HG03108 (cell line): ENCODE data around the gene TNFAIP8.
A peak's percentile ranks its signal among the peaks of the same experiment; 100 is the strongest.

Source experiments
- ATAC-seq: cut with Tn5 transposase; IDR thresholded peaks from one replicate; pipeline ENCODE4 v1.9.1; 2021; ENCODE audit warnings: moderate library complexity; ENCODE audit not compliant: unreplicated experiment

Gene TNFAIP8

GRCh38 chr5:119328753-119329602 is 26.8 kb upstream of the TNFAIP8 start:
- ATAC-seq, result no peak

GRCh38 chr5:119329666-119330065 is 26.2 kb upstream of the TNFAIP8 start:
- no peak for ATAC-seq

- no peak for ATAC-seq
These were observed 25.2 kb upstream of the TNFAIP8 start for GRCh38 chr5:119330367-119331183.

GRCh38 chr5:119331566-119332095 is 24.2 kb upstream of the TNFAIP8 start:
- no peak for ATAC-seq

- no peak for ATAC-seq
These were observed 23.6 kb upstream of the TNFAIP8 start for GRCh38 chr5:119332208-119332607.

GRCh38 chr5:119332978-119333401 is 22.8 kb upstream of the TNFAIP8 start:
- peak; percentile 34 for ATAC-seq

- no peak for ATAC-seq
These were observed 22.4 kb upstream of the TNFAIP8 start for GRCh38 chr5:119333421-119333851.

GRCh38 chr5:119335261-119335677 is 20.6 kb upstream of the TNFAIP8 start:
- ATAC-seq, result no peak

- no peak for ATAC-seq
These were observed 19.6 kb upstream of the TNFAIP8 start for GRCh38 chr5:119336262-119336661.

- ATAC-seq, result no peak
These were observed 18.8 kb upstream of the TNFAIP8 start for GRCh38 chr5:119336845-119337580.

GRCh38 chr5:119338326-119338946 is 17.4 kb upstream of the TNFAIP8 start:
- no peak for ATAC-seq

- no peak for ATAC-seq
These were observed 16.5 kb upstream of the TNFAIP8 start for GRCh38 chr5:119339344-119339743.

- ATAC-seq, result no peak
These were observed 15.9 kb upstream of the TNFAIP8 start for GRCh38 chr5:119339965-119340364.

- peak; percentile 61 for ATAC-seq
These were observed 15.1 kb upstream of the TNFAIP8 start for GRCh38 chr5:119340597-119341218.

- peak; percentile 37 for ATAC-seq
These were observed 14.1 kb upstream of the TNFAIP8 start for GRCh38 chr5:119341452-119342349.

- no peak for ATAC-seq
These were observed 13.4 kb upstream of the TNFAIP8 start for GRCh38 chr5:119342406-119342805.

- no peak for ATAC-seq
These were observed 12.8 kb upstream of the TNFAIP8 start for GRCh38 chr5:119343052-119343451.

- no peak for ATAC-seq
These were observed 12.1 kb upstream of the TNFAIP8 start for GRCh38 chr5:119343766-119344165.

- ATAC-seq, result no peak
These were observed 11.6 kb upstream of the TNFAIP8 start for GRCh38 chr5:119344231-119344630.
